ENCODE measurements around the gene ZNF444.
"Not testable (repeated sequence)": the region's sequence is repeated elsewhere in the genome, so short reads cannot be mapped to it uniquely, and the experiment has no call there.

Gene ZNF444

GRCh38 chr19:56163097-56163496, 22.0 kb downstream of the ZNF444 start:
- Mint-ChIP-seq H3K4me3 (no peak overlapping the region), H3K9me3 (no peaks in the 10 kb centered on the region), H3K4me1 (no peaks in the 10 kb centered on the region), H3K27me3 (ENCODE audit: low read depth, poor library complexity) (peaks cover 19% of the 10 kb centered on the region), H3K36me3 (ENCODE audit: low read depth) (peaks cover 16% of the 10 kb centered on the region), H3K27ac (no peak overlapping the region)
- TF ChIP-seq, protein P1, sequence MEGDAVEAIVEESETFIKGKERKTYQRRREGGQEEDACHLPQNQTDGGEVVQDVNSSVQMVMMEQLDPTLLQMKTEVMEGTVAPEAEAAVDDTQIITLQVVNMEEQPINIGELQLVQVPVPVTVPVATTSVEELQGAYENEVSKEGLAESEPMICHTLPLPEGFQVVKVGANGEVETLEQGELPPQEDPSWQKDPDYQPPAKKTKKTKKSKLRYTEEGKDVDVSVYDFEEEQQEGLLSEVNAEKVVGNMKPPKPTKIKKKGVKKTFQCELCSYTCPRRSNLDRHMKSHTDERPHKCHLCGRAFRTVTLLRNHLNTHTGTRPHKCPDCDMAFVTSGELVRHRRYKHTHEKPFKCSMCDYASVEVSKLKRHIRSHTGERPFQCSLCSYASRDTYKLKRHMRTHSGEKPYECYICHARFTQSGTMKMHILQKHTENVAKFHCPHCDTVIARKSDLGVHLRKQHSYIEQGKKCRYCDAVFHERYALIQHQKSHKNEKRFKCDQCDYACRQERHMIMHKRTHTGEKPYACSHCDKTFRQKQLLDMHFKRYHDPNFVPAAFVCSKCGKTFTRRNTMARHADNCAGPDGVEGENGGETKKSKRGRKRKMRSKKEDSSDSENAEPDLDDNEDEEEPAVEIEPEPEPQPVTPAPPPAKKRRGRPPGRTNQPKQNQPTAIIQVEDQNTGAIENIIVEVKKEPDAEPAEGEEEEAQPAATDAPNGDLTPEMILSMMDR (IDR thresholded peaks at IDR 0.05): no peak
- no peak for DNase-seq

- H3K4me1 Mint-ChIP-seq: no peaks in the 10 kb centered on the region
- no peaks in the 10 kb centered on the region for H3K9me3 Mint-ChIP-seq
- no peak overlapping the region for H3K4me3 Mint-ChIP-seq
Measured at GRCh38 chr19:56167064-56167578, 26.0 kb downstream of the ZNF444 start.

DNA sequence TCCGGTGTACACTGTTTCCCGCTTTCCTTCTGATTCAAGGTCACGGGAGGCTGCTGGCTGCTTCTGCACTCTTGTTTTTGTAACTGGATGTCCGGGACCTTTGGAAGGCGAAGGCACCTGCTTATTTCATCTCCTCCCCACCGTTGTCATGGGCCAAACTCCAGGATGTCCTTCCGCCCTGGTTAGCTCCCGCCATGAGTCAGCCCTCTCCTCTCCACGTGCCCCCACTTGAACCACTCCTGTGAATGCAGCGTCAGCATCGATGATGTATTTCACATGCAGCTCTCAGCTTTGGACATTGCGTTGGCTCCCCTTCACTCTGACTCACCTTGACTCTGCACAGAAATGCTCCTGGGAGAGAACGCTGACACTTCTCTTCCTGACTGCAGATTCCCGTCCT, 29.2 kb downstream of the ZNF444 start:
- TF ChIP-seq, protein P1 (IDR thresholded peaks at IDR 0.05): no peak
- Mint-ChIP-seq H3K27ac (peak overlapping the region; percentile 70), H3K27me3 (ENCODE audit: low read depth, poor library complexity) (peaks cover 15% of the 10 kb centered on the region), H3K36me3 (ENCODE audit: low read depth) (no peaks in the 10 kb centered on the region), H3K4me3 (no peak overlapping the region), H3K4me1 (peaks cover 21% of the 10 kb centered on the region), H3K9me3 (peaks cover 2% of the 10 kb centered on the region)
- no peak for DNase-seq

More at GRCh38 chr19:56167064-56167578, 26.0 kb downstream of the ZNF444 start:
- no peak overlapping the region for H3K27ac Mint-ChIP-seq
- DNase-seq: peak; percentile 31
- peaks cover 26% of the 10 kb centered on the region for H3K27me3 Mint-ChIP-seq (ENCODE audit: low read depth, poor library complexity)
- peaks cover 3% of the 10 kb centered on the region for H3K36me3 Mint-ChIP-seq (ENCODE audit: low read depth)
- TF ChIP-seq, protein P1 (IDR thresholded peaks at IDR 0.05): no peak

GRCh38 chr19:56174086-56174485, 33.0 kb downstream of the ZNF444 start:
- Mint-ChIP-seq H3K36me3 (ENCODE audit: low read depth) (no peaks in the 10 kb centered on the region), H3K27me3 (ENCODE audit: low read depth, poor library complexity) (peaks cover 13% of the 10 kb centered on the region), H3K9me3 (peaks cover 3% of the 10 kb centered on the region), H3K27ac (peak overlapping the region; percentile 39), H3K4me1 (peaks cover 27% of the 10 kb centered on the region), H3K4me3 (no peak overlapping the region)
- DNase-seq: no peak
- TF ChIP-seq, protein P1 (IDR thresholded peaks at IDR 0.05): no peak

- Mint-ChIP-seq H3K36me3 (ENCODE audit: low read depth) (no peaks in the 10 kb centered on the region), H3K27me3 (ENCODE audit: low read depth, poor library complexity) (peaks cover 13% of the 10 kb centered on the region), H3K27ac (peak overlapping the region; percentile 39), H3K9me3 (peaks cover 6% of the 10 kb centered on the region), H3K4me3 (no peak overlapping the region), H3K4me1 (peaks cover 27% of the 10 kb centered on the region)
- no peak for DNase-seq
- TF ChIP-seq, protein P1 (IDR thresholded peaks at IDR 0.05): no peak
Measured at GRCh38 chr19:56174550-56174949, 33.5 kb downstream of the ZNF444 start.

- peak; percentile 33 for DNase-seq
- H3K27me3 Mint-ChIP-seq (ENCODE audit: low read depth, poor library complexity); H3K36me3 Mint-ChIP-seq (ENCODE audit: low read depth); H3K27ac Mint-ChIP-seq; H3K4me3 Mint-ChIP-seq: not testable (repeated sequence)
- Mint-ChIP-seq H3K9me3 (peaks cover 14% of the 10 kb centered on the region), H3K4me1 (peaks cover 27% of the 10 kb centered on the region)
Measured at GRCh38 chr19:56175861-56176307, 34.8 kb downstream of the ZNF444 start, which contains the start of gene GALP. GALP (plus strand) TSS chr19:56176008; CDS start chr19:56177109, 1,101 bp downstream.

GRCh38 chr19:56176310-56176709, 35.2 kb downstream of the ZNF444 start:
- not testable (repeated sequence) for H3K36me3 Mint-ChIP-seq (ENCODE audit: low read depth); H3K27ac Mint-ChIP-seq; DNase-seq; H3K4me3 Mint-ChIP-seq; H3K27me3 Mint-ChIP-seq (ENCODE audit: low read depth, poor library complexity)
- Mint-ChIP-seq H3K4me1 (peaks cover 27% of the 10 kb centered on the region), H3K9me3 (peaks cover 16% of the 10 kb centered on the region)

All from nephron progenitor cell (in vitro differentiated cells).